GM04504 (cell line): Measurements from ENCODE around the gene GALNT12.
A peak's percentile ranks its signal among the peaks of the same experiment; 100 is the strongest.

Experiments
- DNase-seq: peaks from one replicate; pipeline ENCODE4 v3.0.0-alpha.2; 2012; ENCODE audit warnings: low read depth

The GALNT12 gene

DNA sequence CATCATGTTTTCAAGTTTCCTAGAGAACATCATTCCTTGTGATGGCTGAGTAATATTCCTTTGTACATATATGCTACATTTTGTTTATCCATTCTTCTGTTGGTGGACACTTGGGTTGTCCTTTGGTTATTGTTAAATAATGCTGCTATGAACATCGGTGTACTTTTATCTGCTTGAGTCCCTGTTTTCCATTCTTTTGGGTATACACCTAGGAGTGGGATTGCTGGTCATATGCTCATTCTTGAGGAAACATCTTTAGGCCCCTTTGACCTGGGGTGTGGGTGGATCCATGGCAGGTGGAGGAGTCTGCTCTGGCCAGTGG lies 25.3 kb downstream of the GALNT12 start:
- DNase-seq: no peak

DNA sequence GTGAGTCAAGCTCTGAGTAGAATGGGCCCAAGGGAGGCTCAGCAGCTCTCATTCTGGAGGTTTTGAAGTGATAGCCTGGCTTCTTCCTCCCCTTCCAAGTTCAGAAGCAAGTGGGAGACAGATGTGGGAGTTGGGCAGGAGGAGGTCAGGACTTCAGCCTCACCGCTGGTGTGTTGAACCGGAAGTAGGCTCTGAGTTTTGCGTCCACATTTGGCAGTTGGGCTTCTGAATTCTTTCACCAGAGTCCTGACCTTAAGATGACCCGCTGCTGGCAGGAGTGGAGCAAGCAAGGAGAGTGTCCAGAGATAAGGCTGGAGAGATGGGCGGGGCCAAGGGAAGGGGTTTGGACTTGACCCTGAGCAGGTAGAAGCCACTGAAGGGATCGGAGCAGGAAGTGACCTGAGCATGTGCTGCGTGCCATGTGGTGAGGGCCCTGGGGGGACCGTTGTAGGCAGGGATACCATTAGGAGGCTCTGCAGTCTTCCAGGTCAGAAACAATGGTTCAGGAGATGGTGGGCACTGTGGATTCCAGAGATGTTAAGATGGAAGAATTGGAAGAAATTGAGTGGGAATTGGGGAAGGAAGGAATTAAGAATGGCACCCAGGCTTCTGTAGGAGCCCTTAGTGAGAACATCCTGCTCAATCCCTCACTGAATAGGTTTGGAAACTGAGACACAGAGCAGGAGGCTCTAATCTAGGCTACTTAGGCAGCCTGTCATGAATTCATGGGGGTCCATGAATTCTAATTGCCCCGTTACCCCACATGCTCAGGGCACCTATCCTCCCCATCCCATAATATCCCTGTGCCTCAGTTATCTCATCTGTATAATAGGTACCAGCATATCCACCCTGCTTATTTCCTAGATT lies 25.9 kb downstream of the GALNT12 start:
- no peak for DNase-seq

DNA sequence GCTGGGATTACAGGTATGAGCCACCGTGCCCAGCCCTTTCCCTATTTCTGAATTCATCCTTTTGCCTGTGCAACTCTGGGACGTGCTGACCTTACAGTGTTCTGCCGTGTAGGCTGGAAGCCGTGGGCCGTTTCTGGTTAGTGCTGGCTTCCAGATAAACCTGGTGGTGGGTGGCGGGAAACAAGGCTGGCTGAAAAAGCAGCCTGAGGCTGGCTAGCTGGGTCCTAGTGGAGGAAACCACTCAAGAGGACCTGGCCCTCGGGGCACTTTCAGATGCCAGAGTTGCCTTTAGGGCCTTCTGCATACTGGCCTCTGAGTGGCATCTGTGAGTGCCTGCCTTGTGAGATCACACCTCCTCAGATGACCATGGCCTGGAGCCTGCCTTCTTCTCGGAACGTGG lies 26.9 kb downstream of the GALNT12 start:
- DNase-seq: no peak

DNA sequence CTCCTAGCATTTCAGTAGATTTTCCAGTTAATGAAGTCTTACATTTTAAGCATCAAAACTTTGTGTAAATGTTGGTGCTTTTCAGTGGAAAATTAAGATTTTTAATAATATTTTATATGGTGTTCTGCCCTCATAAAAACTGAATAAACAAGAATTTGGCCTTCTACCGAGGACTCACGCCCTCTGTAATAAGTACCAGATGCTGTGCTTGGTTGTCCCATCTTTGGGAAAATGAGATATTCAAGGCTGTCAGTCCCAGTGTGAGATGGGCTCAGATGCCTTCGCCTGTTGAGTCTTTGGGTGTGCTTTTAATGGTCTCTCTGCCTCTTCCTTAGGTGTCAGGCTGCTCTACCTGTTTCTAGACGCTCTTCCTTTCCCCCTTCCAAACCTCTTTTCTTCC lies 28.7 kb downstream of the GALNT12 start:
- no peak for DNase-seq

DNA sequence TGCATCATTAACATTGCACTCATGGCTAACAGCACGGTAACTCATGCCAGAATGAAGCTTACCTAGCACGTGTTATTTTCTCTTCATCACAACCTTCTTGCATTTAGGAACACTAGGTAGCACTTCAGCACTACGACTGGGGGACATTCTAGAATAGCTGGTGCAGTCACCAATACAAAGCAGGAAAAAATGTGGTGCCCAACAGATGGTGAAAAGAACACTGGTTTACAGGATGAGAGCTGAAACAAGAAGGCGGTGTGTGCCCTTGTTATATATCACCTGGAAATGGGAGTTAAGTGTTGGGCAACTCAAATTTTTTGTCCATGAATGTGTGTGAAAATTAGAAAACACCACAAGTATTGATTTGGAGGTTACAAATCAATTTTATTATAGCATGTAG lies 30.0 kb downstream of the GALNT12 start:
- DNase-seq: no peak

DNA sequence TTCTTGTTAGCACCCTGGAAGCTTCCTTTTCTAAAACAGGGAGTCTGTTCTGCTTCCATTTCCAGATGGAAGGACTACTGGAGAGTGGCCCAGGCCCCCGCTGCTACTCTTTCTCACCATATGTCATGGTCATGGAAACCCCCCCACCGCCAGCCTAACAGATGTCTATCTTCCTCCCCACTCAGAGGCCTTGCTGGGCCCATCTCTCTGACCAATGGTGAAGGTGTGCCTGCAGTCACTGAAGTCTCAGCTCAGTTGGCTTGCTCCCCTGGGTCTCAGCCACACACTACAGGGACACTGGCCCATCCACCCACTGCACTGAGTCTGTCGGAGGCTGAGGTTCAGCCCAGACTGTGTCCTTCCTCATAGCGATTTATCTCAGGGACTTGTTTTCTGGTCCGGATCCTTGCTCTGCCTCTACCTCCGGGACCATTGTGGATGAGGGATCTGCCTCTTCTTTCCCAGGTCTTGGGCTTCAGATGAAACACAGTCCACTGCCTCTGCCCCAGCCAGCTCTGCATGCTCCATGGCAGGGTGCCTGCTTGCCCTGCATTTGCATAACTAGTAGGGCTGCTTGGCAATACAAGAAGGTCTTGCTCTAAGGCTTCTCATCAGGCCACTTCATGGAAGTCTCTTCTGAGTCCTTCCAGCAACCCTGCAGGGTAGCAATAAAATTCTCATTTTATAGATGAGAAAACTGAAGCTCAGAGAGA lies 30.8 kb downstream of the GALNT12 start:
- DNase-seq: no peak

DNA sequence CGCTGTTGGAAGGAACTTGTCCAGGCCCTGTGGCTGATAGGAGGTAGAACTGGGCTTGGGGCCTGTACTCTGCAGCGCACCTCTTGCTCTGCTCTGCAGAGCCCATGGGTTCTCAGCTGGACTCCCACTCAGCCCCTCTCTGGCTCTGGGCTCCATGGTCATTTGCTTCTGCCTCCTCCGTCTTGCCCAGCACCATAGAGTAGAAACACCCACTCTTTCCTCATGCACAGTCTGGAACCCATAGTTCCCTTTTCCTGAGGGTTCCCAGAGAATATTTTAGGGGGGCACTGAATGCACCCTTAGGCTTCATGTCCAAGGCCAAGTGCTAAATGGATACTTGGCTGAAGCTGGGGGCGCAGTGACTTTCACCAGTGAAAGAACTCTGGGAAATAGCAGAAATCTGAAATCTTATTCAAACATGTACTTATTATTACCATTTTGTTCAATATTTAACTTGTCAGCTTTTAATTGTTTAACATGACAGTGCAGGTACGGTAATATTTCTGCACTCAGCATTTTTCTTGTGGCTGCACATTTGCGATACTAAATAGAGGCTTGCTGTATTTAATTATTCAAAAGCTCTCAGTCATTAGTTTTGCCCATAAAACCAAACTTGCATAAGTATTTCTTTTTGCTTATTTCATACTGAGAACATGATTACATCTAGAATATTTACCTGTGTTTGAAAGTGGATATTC lies 31.5 kb downstream of the GALNT12 start:
- DNase-seq: no peak

DNA sequence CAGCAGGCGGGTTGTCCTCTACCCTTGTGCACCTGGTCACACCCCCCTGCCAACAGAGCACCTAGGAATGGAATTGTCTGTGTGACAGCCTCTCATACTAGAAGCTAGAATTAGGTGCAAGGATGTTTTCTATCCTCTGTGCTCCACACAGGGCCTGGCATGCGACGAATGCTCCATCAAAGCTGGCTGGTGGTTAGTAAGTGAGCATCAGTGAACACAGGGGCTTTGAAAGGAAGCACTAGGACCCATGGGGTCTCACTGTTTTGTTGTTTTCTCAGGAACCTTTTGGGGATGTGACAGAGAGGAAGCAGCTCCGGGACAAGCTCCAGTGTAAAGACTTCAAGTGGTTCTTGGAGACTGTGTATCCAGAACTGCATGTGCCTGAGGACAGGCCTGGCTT lies 32.3 kb downstream of the GALNT12 start:
- DNase-seq: no peak

DNA sequence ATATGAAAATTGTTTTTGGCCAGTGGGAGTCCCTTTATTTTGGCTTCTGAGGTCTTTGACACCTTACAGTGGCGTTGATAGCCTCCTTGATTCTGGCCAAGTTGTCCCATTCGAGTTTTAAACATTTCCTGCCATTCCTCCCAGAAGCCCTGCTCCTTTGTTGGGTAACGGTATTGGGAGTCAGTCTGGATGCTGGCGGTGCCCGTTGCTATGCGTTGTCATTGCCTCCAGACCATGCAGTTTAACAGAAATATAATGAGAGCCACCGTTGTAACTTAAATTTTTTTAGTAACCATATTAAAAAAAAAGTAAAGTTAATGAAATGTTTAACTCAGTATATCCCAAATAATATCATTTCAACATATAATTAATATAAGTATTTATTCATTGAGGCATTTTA lies 35.0 kb downstream of the GALNT12 start:
- DNase-seq: no peak

DNA sequence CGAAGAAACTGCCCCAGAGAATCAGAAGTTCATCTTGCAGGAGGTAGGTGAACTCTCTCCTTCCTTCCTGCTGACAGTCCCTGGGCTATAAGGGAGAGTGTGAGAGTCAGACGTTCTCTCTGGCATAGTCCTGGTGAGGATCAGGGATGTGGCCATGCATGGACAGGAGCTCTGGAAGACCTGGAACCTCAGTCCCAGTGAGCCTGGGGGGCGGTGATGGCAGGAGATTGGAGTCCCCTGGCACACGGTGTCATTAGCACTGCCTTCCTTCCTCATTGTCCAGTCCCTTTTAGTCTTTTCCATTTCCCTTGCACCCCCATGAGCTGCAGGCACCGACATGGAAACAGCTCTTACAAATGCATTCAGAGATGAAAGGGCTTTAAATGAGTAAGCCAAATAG lies 38.6 kb downstream of the GALNT12 start:
- DNase-seq: no peak

DNA sequence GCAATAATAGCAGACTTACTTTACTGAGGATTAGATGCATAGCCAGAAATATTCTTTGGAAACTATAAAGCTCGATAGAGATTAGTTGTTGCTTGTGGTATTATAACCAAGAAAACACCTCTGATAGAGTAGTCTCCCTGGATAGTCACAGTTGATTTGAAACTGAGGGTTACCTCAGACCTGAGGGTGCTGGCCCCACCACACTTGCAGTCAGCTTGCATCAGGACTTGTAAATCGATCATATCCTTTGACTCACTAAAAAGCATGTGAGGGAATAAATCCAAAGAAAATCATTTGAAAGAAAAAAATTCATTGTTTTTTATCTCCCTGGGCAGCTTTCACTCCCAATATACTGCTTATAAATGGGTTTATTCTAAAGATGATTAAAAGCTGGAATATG lies 39.4 kb downstream of the GALNT12 start:
- DNase-seq: no peak

DNA sequence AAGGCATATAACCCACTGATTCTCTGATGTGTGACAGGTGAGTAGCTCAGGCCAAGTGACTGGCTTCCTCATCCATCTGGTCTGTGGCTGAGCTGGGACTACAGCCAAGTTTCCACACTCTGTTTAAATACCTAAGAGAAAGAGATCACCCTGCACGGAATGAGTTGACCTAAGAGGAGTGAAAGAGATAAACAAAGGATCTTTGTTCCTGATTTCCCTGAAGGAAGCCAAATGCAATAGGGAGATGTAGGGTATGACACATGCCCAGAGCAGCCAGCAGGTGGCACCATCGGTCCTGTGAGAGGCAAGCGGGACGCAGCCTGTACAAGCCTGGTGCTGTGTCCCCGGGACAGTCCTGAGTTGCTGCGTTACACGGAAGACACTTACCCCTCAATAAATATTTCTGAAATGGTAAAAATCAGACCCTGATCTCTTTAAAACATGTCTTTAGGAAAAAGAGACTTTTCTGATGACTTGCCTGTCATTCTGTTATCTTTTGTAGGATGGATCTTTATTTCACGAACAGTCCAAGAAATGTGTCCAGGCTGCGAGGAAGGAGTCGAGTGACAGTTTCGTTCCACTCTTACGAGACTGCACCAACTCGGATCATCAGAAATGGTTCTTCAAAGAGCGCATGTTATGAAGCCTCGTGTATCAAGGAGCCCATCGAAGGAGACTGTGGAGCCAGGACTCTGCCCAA lies 41.1 kb downstream of the GALNT12 start:
- peak; percentile 57 for DNase-seq

DNA sequence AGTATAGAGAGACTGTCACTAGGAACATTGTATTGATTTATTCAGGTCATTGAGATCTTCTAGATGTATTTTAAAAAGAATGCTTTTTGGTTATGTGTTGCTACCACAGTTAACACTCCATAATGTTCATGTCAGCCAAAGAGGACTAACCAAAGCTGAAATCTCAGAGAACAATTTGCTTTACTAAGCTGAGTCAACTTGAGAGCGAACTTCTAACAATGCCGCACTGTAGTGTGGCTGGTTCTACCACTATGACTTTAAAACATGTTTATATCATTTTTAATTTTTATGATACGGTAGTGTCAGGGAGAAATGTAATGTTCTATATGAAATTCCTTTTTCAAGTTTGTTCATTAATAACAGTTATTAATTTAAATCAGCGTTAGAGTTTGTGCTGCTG lies 42.1 kb downstream of the GALNT12 start:
- DNase-seq: no peak

DNA sequence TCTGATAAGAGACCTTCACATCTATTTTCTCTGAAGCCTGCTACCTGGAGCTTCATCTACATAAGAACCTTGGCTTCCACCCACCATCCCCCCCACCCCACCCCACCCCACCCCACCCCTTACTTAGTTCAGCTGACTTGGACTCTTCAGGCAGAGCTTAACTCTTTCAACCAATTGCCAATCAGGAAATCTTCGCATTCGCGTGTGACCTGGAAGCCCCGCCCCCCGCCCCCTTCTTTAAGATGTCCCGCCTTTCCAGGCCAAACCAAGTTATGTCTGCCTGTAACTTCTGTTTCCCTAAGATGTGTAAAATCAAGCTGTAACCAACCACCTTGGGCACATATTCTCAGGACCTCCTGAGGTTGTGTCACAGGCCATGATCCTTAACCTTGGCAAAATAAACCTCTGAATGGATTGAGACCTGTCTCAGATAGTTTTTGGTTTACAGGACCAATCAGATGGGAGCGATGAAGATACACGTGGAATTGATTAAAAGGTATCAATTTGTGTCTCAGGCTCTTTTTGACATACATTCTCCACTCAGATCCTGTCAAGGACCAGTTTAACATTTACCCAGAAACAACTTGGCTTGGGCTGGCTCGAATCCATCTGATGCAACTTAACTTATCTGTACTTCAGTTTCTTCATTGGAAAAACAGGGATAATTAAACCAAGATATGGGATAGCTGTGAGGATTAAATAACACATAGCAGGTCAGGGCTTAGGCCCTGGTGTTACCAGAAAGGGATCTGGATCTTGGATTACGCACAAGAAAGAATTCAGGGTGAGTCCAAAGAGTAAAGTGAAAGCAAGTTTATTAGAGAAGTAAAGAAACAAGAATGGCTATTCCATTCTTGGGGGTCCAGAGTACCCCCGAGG lies 43.6 kb downstream of the GALNT12 start:
- no peak for DNase-seq

DNA sequence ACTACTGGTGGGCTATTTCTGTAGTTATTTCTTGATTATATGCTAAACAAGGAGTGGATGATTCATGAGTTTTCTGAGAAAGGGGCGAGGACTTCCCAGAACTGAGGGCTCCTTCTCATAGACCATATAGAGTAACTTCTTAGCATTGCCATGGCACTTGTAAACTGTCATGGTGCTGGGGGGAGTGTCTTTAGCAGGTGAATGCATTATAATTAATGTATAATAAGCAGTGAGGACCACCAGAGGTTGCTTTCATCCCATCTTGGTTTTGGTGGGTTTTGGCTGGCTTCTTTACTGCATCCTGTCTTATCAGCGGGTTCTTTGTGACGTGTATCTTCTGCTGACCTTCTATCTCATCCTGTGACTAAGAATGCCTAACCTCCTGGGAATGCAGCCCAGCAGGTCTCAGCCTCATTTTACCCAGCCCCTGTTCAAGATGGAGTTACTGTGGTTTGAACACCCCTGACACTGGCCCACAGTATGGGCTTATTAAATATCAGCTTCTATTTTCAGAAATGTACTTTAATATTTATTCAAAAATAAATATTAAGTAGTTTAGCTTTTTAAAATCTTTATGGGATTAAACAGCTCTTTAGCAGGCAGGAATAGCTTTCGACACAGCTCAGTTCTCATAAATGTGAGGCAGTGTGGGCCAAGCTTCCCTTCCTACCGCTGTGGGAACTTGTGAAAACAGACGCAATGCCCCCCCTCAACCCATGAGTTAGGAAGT lies 44.4 kb downstream of the GALNT12 start:
- DNase-seq: no peak

DNA sequence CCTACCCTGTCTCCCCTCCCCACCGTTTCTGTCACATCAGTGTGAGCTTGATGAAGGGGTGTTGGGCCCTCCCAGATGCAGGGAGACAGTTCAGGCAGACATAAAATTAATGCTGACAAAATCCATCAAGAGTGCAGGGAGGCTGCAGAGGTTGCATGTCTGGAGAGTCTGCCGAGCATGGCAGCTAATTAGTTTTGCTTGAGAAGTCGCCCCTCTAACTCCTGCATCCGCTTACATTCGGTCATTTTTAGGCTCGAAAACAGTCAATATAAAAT lies 44.9 kb downstream of the GALNT12 start:
- no peak for DNase-seq

DNA sequence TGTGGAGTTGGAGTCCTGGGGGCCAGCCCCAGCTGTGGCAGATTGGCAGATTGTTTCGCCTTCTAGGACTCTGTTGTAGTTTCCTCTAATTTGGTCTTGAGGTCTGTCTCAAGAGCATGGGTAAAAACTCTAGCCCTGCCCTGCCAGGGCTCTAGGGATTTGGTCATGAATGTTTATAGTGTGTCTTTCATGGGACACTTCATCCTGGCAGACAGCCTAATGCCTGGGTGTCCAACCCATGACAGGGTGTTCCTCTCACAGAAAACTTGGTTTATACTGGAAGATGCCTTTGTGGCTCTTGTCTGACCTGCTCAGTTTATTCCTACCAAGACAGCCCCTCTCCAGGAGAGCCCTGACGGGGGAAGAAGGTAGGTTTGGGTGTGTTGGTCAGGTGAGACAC lies 45.5 kb downstream of the GALNT12 start:
- DNase-seq: no peak

DNA sequence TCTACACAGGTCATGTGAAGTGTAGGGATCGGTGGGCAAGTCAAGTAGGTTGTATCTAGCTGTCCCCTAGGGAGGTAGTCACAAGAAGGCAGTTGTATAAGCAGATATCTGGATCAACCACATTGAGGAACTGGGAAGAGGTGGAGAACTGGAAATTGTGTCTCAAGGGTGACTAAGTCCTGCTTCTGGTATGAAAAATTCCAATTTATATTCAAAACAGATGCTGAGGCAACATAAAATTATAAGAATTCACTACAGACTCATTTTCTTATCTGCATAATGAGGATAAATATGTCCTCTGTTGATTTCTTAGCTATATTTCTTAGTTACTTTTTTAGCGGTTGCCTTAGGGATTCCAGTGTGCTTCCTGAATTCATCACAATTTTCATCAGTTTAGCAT lies 46.8 kb downstream of the GALNT12 start:
- peak; percentile 79 for DNase-seq

DNA sequence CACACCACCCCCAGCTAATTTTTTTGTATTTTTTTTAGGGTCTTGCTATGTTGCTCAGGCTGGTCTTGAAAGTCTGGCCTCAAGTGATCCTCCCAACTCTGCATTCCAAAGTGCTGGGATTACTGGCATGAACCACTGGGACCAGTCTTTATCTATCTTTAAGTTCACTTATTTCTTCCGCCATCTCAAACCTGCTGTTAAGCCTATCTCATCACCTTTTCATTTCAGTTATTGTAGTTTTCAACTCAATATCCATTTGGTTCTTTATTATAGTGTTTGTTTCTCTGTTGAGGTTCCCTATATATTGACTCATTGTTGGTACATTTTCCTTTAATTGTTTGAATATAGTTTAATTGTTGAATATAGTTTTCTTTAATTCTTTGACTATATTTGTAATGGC lies 48.1 kb downstream of the GALNT12 start:
- DNase-seq: no peak

DNA sequence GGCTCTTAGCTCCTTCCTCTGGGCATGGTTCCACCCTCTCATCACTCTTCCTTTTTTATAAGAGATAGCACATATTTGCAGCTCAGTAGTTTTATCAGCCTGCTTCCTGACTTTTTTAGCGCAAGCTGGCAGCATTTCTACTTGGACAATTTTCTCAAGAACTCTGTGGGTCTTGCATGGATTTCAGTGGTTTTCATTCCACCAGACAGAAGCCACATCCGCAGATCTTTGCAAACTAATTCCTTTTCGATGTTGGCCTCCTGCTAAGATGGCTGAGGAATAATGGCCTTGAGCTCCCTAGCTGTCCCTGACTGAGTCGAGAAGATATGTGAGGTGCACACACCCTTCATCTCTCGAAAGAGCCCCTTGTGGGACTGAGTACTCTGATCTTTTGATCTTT lies 49.5 kb downstream of the GALNT12 start:
- no peak for DNase-seq

DNA sequence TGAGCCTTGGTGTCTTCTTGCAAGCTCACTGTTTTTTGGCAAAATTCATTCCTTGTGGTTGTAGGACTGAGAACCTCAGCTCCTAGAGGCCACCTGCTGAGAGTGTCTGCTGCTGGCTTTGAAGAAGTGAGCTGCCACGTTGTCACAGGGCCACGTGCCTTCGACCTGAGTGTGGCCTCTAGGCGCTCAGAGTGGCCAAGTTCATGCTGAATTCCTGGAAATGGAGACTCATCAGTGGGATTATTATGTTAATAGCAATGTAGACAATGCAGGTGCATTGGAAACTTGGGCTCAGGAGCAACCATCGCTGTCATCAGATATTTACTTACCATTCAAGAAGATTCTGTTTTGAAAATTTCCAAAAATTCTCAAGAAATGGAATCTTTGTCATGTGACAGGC lies 52.5 kb downstream of the GALNT12 start:
- DNase-seq: no peak
